HG02610 (cell line): ENCODE data around the gene PHYHIPL.
"Not testable (repeated sequence)": the region's sequence is repeated elsewhere in the genome, so short reads cannot be mapped to it uniquely, and the experiment has no call there.

ENCODE experiments used
- ATAC-seq: cut with Tn5 transposase; IDR thresholded peaks from one replicate; pipeline ENCODE4 v1.9.1; 2021; ENCODE audit warnings: mild to moderate bottlenecking, moderate library complexity; ENCODE audit not compliant: unreplicated experiment

PHYHIPL gene

DNA sequence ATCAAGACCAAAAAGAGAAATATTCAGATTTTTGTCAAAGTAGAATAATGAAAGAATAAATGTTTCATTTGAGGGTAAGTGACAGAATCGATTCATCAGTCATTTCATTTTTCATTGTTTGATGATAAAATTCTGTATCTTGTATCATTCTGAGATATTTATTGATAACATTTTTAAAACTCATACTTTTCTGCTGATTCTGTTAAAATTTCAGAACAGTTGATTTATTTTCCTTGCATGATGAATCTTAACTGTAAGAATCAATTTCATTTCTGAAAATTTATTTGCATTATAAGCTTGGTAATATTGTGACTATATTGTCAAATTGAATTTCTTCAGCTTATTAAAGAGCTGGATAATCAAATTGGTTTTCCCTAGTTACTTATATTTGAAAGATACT lies 13.9 kb downstream of the PHYHIPL start:
- no peak for ATAC-seq

DNA sequence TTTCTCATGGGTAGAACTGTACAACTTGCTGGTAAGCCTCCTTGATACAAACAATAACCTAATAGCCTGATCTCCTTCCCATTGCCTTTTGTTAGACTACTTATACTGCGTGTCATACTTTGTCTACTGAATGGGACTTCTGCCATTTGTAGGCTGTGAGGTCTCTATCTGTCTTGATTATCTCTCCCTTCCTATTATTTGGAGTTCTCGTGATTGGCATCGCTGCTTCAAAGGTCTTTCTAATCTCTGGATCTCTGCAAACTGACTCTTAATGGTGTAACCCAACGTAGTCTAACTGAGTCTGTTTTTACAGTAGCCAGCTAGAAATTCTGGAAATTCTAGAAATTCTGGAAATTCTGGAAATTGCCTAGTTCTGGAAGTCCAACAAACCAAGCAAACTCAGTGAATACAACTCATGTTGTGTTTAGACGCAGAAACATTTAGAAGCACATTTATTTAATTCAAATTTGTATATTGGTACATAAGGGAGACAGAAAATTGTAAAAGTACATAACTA lies 29.8 kb downstream of the PHYHIPL start:
- ATAC-seq, result no peak

DNA sequence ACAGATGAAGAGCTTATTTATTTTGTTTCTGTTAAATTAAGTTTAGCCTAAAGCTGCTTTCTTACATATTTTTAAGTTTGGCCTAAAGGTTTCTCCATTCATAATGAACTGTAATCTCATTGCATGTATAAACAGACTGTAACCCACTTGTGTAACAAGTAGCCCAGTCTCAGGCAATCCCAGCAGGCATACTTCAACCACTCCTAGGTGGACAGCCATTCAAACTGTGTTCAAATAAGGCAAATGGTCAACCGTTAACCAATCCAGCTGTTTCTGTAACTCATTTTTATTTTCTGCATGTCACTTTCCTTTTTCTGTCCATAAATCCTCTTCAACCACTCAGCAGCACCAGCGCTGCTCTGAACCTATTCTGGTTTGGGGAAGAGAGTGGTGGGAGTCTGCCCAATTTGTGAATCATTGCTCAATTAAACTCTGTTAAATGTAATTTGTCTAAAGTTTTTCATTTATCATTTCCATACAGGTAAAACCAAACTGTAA lies 35.9 kb downstream of the PHYHIPL start:
- ATAC-seq, result no peak

DNA sequence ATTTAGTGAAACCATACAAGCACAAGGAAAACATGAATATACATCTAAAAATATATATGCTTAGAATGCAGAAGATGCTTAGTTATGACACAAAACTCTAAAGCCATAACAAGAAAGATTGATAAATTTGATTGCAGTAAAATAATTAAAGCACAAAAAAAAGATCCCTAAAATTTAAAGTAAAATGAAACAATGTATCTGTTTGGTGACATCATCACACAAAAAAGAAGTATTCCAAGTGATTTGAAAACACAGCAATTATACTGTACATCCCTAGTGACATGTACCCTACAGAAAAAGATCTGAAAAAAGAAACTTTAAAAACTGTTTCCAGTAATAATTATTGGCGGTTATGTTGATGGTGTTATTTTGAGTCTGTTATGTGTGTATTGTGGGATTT lies 37.7 kb downstream of the PHYHIPL start:
- no peak for ATAC-seq

DNA sequence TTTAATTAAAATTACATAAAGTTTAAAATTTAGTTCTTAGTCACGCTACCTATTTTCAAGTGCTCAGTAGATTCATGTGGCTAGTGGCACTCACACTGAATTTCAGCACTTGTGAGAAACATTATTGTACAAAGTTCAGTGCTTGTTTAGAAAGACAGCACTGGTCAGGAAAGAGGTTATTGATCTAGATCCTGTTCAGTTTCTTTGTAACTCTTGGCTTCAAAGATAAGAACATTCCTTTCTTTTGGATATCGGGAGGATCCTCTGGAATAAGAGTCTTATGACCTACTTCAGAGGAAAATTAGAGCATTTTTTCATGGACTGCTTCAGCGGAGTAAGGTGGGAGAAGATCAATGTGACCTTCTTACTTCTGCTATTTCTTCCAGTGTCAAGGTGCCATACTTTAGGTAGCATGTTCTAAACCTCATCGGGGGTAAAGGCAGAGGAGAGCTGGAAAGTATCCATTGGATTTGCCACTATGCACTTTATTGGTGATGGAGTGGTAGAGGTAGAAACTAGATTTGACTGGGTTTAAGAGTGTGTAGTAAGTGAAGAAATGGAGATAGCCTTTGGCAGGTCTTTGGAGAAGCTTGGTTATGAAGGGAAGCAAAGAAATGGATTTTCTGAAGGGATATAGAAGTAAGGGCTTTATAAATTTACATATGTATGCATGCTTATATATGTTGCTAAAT lies 39.9 kb downstream of the PHYHIPL start:
- no peak for ATAC-seq

DNA sequence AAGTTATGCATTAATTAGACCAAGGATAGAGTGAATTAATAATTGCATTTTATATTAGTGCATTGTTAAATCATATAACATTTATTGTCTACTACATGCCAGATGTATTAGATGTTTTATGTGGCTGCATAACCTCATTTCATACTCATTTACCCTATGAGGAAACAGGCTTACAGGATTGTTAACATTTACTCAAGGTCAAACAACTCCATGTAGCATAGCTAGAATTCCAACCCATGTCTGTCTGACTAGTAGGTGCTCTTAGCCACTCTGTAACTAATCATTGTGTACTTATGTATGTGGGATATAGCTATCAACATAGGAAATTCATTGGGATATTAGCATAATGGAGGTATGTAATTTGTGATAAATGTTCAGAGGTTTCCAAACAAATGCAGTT lies 46.3 kb downstream of the PHYHIPL start:
- ATAC-seq, result no peak

DNA sequence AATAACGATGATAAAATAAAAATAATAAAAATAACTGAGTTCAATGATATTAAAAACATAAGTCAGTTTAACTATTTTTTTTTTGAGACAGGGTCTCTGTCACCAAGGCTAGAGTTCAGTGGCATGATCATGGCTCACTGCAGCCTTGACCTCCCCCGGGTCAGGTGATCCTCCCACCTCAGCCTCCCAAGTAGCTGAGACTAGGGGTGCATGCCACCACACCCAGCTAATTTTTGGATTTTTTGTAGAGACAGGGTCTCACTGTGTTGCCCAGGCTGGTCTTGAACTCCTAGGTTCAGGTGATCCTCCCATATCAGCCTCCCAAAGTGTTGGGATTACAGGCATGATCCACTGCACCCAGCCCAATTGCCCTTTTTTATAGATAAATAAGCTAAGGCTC lies 47.2 kb downstream of the PHYHIPL start:
- ATAC-seq, result not testable (repeated sequence)

DNA sequence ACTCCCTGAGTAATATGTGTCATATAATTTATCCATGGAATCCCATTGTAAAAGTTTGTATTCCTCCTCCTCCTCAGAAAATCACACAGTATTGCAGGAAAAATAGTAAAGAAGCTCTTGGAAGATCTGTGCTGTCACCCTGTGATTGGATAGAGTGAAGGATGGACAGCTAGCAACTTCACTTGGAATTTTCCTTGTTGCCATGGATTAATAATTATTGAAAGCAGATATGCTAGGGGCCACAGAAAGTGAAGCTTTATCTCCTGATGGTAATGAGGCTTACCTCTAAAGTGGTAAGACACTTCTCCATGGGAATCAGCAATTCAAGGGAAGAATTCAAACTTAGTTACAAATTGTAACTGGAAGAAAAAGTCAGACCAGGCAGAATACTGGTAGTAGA lies 48.8 kb downstream of the PHYHIPL start:
- no peak for ATAC-seq

DNA sequence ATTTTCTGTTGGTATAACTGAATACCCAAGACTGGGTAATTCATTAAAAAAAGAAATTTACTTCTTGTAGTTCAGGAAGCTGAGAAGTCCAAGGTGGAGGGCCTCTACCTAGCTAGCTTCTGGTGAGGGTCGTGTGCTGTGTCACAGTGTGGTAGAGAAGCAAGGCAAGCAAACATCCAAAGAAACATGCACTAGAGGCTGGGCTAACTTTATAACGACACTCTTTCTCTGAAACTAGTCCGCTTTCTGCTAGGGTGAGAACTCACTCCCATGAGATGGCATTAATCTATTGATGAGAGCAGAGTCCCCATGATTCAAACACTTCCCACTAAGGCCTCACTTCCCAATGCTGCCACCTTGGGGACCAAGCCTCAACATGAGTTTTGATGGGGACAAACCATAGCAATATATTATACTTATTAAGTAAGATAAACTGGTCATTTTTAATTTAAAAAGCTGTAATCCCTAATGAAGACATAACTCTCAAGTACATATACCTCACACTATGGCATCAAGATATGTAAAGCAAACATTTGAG lies 50.8 kb downstream of the PHYHIPL start:
- no peak for ATAC-seq

DNA sequence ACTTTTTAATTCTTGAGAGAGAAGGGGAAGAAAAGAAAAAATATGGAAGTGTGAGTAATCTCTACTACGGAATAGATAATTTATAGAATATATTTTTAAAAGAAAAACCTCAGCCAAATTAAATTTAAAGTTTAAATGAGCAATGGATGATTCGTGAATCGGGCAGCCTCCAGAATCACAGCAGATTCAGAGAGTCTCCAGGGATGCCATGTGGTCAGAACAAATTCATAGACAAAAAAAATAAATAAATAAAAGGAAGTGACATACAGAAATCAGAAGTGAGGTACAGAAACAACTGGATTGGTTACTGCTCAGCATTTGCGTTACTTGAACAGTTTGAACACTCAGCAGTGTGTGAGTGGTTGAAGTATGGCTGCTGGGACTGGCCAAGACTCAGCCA lies 53.0 kb downstream of the PHYHIPL start:
- ATAC-seq, result no peak

DNA sequence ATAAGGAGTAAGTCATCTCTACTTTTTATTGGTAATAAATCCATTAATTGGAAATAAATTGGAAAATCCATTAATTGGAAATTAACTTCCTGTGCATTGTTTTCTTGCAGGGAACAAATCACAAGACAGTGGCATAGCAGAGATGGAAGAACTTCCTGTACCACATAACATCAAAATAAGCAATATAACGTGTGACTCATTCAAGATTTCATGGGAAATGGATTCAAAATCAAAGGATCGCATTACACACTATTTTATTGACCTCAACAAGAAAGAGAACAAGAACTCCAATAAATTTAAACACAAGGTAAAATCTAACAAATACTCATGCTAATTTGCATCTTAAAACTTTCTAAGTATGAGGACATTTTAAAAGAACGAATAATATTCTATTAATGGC lies 57.8 kb downstream of the PHYHIPL start:
- ATAC-seq, result no peak

DNA sequence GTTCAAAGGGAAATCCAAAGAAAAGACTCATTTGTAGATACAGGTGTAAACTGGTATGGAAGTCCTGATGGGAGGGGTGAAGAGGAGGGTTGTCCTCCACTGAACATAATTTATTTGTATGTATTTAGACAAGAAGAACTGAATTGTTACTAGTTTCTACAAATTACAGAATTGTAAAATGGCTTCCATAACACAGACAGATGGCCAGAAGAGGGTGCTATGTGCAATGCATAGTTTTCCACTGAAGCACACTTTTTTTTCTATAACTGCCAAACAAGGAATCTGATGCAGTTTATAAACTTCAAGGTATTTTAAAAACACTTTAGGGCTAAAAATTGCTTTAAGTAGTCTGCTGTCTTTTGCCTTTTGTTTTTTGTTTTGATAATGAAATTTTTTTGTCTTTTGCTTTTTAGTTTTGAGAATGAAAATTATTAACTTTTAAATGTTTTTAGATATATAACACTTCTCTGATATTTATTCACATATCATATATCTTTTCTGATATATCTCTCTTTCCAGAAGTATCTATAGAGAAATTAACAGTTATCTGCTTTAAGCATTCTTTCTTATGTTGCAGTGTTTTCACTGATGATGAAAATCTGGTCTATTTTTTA lies 58.5 kb downstream of the PHYHIPL start:
- ATAC-seq, result no peak

DNA sequence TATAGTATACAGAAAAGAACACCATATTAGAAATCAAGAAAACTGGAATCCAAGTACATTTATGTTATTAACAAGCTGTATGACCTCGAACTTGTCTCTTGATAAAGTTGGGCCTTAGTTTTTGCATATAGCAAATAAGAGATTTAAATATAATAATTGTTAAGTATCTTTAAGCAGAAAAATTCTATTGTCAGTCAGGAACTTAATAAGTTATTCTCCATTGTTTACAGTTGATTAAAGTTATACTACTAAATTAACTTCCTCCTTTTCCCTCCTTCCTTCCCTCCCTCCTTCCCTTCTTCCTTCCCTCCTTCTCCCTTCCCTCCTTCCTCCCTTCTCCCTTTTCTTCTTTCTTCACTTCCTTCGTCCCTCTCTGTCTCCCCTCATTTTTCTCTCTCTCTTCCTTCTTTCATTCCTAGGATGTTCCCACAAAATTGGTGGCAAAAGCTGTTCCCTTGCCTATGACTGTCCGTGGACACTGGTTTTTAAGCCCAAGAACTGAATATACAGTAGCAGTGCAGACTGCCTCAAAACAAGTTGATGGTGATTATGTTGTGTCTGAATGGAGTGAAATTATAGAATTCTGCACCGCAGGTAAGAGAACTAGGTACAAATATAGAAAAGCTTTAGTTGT lies 59.7 kb downstream of the PHYHIPL start:
- no peak for ATAC-seq

DNA sequence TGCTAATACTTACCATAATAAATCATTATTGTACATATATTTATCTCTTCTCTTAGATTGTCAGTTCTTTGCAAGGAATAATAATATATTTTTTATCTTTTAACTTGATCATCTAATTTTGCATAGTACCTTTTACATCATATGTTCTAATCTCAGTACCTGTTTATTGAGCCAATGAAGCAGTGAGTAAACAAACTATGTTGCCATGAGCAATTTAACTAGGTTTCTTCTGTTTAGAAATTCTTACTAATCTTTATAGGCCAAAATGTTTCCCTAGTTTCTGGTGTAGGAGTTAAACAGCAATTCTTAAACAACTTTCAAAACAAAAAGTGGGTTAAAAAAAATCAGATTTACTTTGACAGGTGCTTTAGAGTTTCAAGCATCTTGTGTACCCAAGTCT lies 61.3 kb downstream of the PHYHIPL start:
- ATAC-seq, result no peak

DNA sequence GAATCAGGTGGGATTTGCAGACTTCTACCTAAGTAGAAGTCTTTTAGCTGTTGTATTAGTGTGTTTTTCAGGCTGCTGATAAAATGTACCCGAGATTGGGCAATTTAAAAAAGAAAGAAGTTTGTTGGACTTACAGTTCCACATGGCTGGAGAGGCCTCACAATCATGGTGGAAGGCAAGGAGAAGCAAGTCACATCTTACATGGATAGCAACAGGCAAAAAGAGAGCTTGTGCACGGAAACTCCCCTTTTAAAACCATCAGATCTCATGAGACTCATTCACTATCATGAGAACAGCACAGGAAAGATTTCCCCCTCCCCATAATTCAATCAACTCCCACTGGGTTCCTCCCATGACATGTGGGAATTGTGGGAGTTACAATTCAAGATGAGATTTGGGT lies 62.7 kb downstream of the PHYHIPL start:
- not testable (repeated sequence) for ATAC-seq

DNA sequence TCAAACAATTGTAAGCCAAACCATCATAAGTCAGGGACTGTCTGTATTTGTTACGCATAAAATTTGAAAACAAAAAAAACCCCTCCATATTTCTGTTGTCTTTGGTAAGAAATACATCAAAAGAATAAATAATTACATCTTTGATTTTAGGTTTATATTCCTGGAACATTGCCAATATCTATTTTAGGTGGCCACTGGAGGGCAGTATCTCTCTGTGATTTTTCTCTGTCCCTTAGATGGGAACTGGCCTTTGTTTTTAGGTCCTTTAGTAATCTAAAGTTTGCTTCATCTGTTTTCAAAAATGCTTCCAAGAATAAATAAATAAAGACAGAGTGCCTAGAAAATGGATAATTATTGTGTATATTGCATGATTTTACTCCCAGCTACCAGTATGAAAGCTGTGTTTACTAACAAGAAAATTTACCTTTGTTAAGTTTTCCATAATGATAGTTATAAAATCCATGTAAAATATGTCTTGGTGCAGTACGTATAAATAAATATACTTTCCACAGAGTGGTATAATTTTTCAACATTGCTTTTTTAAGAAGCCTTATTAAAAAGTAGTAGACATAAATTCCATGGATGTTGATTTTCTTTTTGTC lies 64.2 kb downstream of the PHYHIPL start:
- no peak for ATAC-seq

DNA sequence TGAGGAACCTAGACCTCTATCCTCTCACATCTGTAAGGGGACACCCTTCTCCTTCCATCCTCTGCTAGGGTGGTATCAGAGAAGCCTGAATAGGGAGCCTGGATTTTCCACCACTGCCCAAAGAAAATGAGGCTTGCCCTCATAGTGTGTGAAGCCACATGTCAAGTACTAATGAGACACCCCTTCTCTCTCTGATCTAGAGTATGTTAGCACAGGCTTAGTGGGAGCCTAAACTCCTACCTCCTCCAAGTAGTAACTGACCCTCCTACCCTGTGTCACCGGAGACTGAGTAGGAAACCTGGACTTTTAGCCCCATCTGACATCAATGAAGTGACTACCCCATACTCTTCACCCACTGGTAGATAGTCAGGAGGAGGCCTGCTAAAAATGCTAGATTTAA lies 65.6 kb downstream of the PHYHIPL start:
- no peak for ATAC-seq

DNA sequence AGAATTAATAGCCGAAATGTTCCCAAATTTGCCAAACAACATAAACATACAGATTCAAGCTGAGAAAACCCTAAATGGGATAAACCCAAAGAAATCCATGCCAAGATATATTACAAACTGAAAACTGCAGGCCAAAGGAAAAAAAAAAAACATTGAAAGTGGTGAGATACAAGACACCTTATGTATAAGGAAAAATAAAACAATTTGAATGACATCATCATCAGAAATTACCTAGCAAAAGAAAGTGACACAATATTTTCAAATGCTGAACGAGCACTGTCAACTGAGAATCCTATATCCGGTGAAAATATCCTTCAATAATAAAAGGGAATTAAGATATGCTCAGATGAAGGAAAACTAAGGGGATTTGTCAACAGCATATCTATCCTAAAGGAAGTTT lies 66.5 kb downstream of the PHYHIPL start:
- no peak for ATAC-seq

DNA sequence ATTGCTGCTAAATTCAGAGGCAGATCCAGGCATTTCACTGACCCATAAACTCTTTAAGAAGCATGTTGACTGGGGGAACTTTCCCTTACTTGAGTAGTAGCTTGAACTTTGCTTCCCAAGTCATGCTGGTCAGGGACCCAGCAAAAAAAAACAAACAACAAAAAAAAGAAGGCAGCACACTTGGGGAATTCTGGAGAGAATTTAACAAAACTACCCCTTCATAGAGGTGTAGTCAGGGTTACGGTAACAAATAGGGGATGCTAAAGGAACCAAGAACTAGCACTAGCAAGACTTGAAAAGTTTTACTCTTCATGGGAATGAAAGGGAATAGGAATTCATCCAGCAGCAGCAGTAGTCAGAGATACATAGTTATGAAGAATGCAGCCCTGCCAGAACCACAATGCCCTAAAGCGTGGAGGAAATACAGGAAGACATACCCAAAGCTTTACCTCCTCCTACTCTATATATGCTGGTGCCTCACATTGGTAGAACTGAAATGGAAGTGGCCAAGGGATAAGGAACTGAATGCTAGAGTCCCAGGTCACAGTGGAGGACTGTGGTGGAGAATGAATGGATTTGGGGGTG lies 67.3 kb downstream of the PHYHIPL start:
- no peak for ATAC-seq

DNA sequence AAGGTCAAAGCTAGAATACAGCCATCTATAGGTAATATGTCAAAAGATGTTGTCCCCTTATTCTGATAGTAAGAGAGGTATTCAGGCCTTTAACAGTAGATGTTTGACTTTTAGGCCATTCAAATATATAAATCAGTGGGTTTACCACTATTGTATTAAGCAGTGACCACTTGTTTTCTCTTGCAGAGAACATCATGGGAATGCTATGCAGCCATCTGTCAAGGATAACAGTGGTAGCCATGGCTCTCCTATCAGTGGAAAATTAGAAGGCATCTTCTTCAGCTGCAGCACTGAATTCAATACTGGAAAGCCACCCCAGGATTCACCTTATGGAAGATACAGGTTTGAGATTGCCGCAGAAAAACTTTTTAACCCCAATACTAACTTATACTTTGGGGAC lies 68.4 kb downstream of the PHYHIPL start:
- no peak for ATAC-seq

DNA sequence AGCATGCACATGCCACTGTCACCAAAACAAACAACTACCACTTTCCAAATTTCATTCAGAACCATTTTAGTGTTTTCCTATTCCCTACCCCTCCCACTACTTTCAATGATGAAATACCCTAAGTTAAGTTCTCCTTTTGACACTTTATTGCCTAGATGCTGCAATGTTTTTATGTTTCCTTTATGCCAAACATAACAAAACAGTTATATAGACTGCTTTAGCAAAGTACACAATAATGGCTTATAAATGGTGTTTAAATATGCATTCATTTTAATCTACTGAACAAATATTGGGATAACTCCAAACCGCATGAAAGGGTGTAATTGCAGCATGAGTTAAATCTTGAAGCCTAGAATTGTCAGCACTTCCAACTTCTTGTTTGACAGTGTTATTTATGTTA lies 69.2 kb downstream of the PHYHIPL start:
- ATAC-seq, result no peak
